RWPE2 (cell line): ENCODE results near the gene SLC29A3.

Experiments used
- ATAC-seq: fragments of 200-7000 bp; cut with Tn5 transposase; 3 replicates; pipeline ENCODE4 v1.9.1; 2021; ENCODE audit warnings: low read depth
- DNase-seq: peaks from one replicate; pipeline ENCODE4 v3.0.0-alpha.2; 2020; ENCODE audit warnings: low spot score
- H3K27ac ChIP-seq: fragments of 450-650 bp; 2 replicates; pipeline ENCODE4 v1.5.1; 2017; ENCODE audit warnings: mild to moderate bottlenecking; ENCODE audit not compliant: poor library complexity, severe bottlenecking
- H3K27me3 ChIP-seq: fragments of 250-450 bp; sonication (Bioruptor Pico); 2 replicates; pipeline ENCODE4 v1.5.1; 2021; ENCODE audit warnings: mild to moderate bottlenecking, moderate library complexity; ENCODE audit not compliant: insufficient read depth, poor library complexity, severe bottlenecking
- H3K36me3 ChIP-seq: fragments of 250-450 bp; sonication (Bioruptor Pico); 2 replicates; pipeline ENCODE4 v1.5.1; 2020; ENCODE audit warnings: low read depth, mild to moderate bottlenecking, moderate library complexity
- H3K4me1 ChIP-seq: fragments of 250-450 bp; sonication (Bioruptor Pico); 2 replicates; pipeline ENCODE4 v1.5.1; 2021; ENCODE audit warnings: mild to moderate bottlenecking, moderate library complexity; ENCODE audit not compliant: insufficient read depth, poor library complexity, severe bottlenecking
- H3K4me3 ChIP-seq: fragments of 250-450 bp; sonication (Bioruptor Pico); 2 replicates; pipeline ENCODE4 v1.5.1; 2021; ENCODE audit warnings: mild to moderate bottlenecking, moderate library complexity; ENCODE audit not compliant: severe bottlenecking
- H3K9me3 ChIP-seq: fragments of 250-450 bp; sonication (Bioruptor Pico); 2 replicates; pipeline ENCODE4 v1.5.1; 2021; ENCODE audit warnings: mild to moderate bottlenecking, moderate library complexity; ENCODE audit not compliant: severe bottlenecking
- TF ChIP-seq, protein P1 (sequence below): fragments of 450-650 bp; IDR thresholded peaks from one replicate; pipeline ENCODE4 v1.5.1; 2017; ENCODE audit warnings: mild to moderate bottlenecking, moderate library complexity; ENCODE audit not compliant: poor library complexity, severe bottlenecking

Gene SLC29A3

DNA sequence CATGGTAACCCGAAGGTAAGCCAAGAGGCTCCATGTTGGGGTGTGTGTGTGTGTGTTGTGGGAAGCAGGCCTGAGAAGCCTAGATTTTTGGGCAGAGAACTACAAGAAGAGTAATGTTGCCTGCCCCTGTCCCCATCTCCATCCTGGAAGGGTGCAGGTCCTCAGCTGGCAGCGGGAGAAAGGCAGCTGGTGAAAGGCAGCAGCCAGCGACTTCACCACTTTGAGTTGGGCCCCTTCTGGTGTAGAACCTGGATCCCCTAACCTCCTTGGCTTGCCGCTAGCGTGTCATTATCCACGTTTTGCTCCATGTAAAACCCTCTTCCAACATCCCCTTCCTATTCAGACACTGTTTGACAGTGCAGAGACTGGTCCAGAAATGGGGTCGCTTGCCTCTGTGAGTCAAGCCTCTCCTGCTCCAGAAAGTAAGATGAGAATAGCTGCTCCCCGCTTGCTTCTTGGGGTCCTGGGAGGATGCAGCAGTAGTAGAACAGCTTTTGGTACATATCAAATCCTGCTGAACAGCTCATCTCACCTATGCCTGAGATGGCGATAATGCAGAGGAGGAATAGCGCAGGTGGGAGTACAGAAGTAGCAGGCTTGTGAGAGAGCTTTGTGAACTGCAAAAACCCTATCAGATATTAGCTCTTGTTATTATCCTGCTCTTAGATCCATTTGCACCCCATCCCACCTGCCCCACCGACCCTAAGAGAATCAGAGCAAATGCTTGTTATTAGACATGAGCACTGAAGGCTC is 55.6 kb downstream of the SLC29A3 start:
- ATAC-seq = no peak
- no peak for DNase-seq
- no peak overlapping the region for H3K27ac ChIP-seq
- H3K4me1 ChIP-seq = peaks cover 4% of the 10 kb centered on the region
- H3K36me3 ChIP-seq = no peaks in the 10 kb centered on the region
- no peak overlapping the region for H3K4me3 ChIP-seq
- TF ChIP-seq, protein P1, sequence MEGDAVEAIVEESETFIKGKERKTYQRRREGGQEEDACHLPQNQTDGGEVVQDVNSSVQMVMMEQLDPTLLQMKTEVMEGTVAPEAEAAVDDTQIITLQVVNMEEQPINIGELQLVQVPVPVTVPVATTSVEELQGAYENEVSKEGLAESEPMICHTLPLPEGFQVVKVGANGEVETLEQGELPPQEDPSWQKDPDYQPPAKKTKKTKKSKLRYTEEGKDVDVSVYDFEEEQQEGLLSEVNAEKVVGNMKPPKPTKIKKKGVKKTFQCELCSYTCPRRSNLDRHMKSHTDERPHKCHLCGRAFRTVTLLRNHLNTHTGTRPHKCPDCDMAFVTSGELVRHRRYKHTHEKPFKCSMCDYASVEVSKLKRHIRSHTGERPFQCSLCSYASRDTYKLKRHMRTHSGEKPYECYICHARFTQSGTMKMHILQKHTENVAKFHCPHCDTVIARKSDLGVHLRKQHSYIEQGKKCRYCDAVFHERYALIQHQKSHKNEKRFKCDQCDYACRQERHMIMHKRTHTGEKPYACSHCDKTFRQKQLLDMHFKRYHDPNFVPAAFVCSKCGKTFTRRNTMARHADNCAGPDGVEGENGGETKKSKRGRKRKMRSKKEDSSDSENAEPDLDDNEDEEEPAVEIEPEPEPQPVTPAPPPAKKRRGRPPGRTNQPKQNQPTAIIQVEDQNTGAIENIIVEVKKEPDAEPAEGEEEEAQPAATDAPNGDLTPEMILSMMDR = no peak
- H3K9me3 ChIP-seq = no peaks in the 10 kb centered on the region
- H3K27me3 ChIP-seq = no peaks in the 10 kb centered on the region

DNA sequence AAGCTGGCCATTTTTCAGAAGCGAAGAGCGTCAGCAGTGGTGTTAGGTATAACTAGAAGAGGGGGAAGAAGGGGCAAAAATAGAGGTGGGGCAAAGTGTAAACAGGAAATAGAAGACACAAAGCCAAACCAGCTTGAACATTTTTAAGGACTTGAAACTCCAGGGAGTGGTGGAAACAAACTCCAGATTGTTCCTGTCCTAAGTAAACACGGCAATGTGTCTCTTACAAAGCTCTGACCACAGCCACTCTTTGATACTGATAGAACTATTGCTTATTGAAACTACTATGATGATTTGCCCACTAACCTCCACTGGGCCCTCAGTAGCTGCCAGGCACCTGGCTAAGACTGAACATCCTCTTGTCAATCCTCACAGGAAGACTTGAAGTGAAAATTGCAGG is 56.9 kb downstream of the SLC29A3 start:
- DNase-seq (no peak), ATAC-seq (no peak)
- TF ChIP-seq, protein P1 = no peak

DNA sequence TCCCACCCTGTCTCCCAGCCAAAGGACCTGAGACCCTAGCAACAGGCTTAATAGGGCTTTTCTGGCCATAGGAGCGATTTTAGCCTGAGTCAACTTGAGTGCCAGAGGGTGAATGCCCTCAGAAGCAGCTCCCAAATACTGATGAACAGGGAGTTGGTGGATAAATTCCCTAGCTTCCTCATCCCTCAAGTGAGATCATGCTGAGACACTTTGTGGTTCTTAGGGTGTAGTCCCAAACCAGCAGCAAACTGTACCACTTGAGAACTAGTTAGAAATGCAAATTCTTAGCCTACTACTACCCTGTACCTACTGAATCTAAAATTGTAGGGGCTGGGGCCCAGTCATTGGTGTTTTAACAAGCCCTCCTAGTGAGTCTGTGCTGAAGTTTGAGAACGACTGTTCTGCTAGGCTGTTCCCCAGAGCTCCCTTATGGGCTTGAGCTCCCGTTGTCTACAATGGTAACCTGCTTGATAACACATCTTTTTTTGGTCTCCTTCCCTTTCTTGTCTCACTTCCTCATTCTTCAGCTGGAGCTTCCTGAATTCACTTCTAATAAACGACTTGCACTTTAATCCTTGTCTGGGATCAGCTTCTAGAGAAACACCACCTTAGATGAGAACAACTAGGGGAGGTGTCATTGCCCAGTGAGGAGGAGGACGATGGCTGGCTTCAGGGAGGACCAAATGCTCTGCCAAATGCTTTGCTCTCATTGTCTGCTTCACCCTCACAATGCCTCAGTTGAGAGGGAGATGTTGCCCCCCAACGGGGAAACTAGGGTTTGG is 59.5 kb downstream of the SLC29A3 start:
- Histone ChIP-seq H3K27ac (no peak overlapping the region), H3K27me3 (no peaks in the 10 kb centered on the region), H3K4me1 (peaks cover 4% of the 10 kb centered on the region), H3K4me3 (no peak overlapping the region), H3K36me3 (no peaks in the 10 kb centered on the region), H3K9me3 (no peaks in the 10 kb centered on the region)
- DNase-seq (no peak), ATAC-seq (no peak)
- TF ChIP-seq, protein P1 = no peak

More for the DNA sequence above, 56.9 kb downstream of the SLC29A3 start:
- Histone ChIP-seq H3K4me3 (no peak overlapping the region), H3K27me3 (no peaks in the 10 kb centered on the region), H3K4me1 (peaks cover 4% of the 10 kb centered on the region), H3K9me3 (no peaks in the 10 kb centered on the region), H3K27ac (no peak overlapping the region), H3K36me3 (no peaks in the 10 kb centered on the region)

DNA sequence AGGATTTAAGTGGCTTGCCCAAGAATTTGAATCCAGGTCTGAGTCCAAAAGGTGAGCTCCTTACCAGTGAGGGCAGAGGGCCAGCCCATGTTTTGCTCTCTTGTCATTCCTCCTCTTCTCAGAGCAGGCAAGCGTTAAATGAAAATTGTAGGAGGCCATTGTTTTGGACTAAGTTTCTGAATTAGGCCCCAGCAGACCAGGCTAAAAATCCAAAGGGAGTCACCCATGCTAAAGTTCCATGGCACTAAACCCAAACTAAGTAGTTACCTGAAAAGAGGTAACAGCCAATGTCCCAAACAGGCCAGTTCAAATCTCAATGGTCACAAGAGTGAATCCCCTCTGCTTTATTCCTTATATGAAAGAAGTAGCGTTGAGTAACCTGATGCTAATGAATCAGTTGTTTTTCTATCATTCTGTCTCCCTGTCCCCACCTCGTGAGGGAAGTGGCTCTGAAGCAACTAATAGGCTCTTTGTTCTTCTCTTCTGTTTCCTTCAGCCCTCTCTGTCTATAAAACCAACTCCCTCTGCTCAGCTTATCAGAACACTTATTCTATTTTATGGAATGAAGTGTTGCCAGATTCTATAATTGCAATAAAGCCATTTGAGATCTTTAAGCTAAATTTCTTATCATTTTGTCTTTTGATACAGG is 60.2 kb downstream of the SLC29A3 start:
- Histone ChIP-seq H3K27ac (no peak overlapping the region), H3K36me3 (no peaks in the 10 kb centered on the region), H3K4me3 (no peak overlapping the region), H3K4me1 (peaks cover 4% of the 10 kb centered on the region), H3K27me3 (no peaks in the 10 kb centered on the region), H3K9me3 (no peaks in the 10 kb centered on the region)
- TF ChIP-seq, protein P1 = no peak
- DNase-seq (no peak), ATAC-seq (no peak)
